T-cell (primary cell): ENCODE results near the gene RAB3B. TPM values are rescaled to one million over a fixed set of nuclear protein-coding genes. Genes with fewer than 3 reads are reported as not detected.
A peak's percentile ranks its signal among the peaks of the same experiment; 100 is the strongest.

ENCODE experiments used
- ATAC-seq, 4 experiments: fragments of 200-7000 bp in 3 of 4; fragments of 150-1000 bp in 1 of 4; cut with Tn5 transposase; replicated peaks in 1 of 4; 1 replicate in 3 of 4; 2 replicates in 1 of 4; pipeline ENCODE4 v1.10.0; 2021; ENCODE audit warnings: moderate library complexity in 3 of 4, mild to moderate bottlenecking in 2 of 4, moderate number of reproducible peaks in 1 of 4
- CTCF ChIA-PET, 2 donors: fragments of 300-600 bp; sonication (Branson Sonifier 250); formaldehyde crosslinking; loops; one replicate each; lab custom pipeline; 2022; ENCODE audit warnings: antibody characterized with exemption in 2 of 2; lab: Charles Lee
- POLR2A ChIA-PET, 2 donors: fragments of 300-600 bp; sonication (Branson Sonifier 250); formaldehyde crosslinking; loops; one replicate each; lab custom pipeline; 2022; ENCODE audit warnings: antibody characterized with exemption in 2 of 2; lab: Charles Lee
- DNase-seq, 35 experiments: peaks; one replicate each; pipeline versions ENCODE4 v3.0.0 to v3.0.0-alpha.2; 2013 to 2023
- H3K27ac ChIP-seq: one replicate; pipeline ENCODE4 v1.5.1; 2013; ENCODE audit warnings: low read length
- H3K27me3 ChIP-seq, 2 experiments: replicated peaks in 1 of 2; 1 replicate in 1 of 2; 2 replicates in 1 of 2; pipeline versions ENCODE4 v1.6.1 to v1.7.0; 2013; ENCODE audit warnings: low read length in 1 of 2, mixed read lengths in 1 of 2; ENCODE audit not compliant: control insufficient read depth in 2 of 2, insufficient read depth in 2 of 2; ENCODE audit errors: extremely low read depth in 1 of 2
- H3K36me3 ChIP-seq, 2 donors: 1 replicate in 1 of 2; 2 replicates in 1 of 2; pipeline versions ENCODE4 v1.6.1 to v1.7.0; 2013; ENCODE audit warnings: low read length in 1 of 2; ENCODE audit not compliant: control insufficient read depth in 2 of 2, insufficient read depth in 1 of 2; ENCODE audit errors: extremely low read depth in 1 of 2
- H3K4me1 ChIP-seq, 2 experiments: 1 replicate in 1 of 2; 2 replicates in 1 of 2; pipeline versions ENCODE4 v1.6.1 to v1.7.0; 2013; ENCODE audit warnings: low read length in 2 of 2, mixed read lengths in 1 of 2; ENCODE audit not compliant: insufficient read depth in 2 of 2, control insufficient read depth in 1 of 2; ENCODE audit errors: extremely low read depth in 1 of 2
- H3K4me3 ChIP-seq, 2 donors: 1 replicate in 1 of 2; 2 replicates in 1 of 2; pipeline versions ENCODE4 v1.5.1 to v1.7.0; 2013; ENCODE audit warnings: mild to moderate bottlenecking in 2 of 2, low read length in 1 of 2, moderate library complexity in 1 of 2; ENCODE audit not compliant: control insufficient read depth in 1 of 2; ENCODE audit errors: extremely low read depth in 1 of 2
- H3K9me3 ChIP-seq: 2 replicates; pipeline ENCODE4 v1.7.0; 2013
- H3K27ac Mint-ChIP-seq, 2 donors: one replicate each; pipeline ENCODE4 v1.8.0; 2020 to 2021; ENCODE audit warnings: mild to moderate bottlenecking in 2 of 2, mixed read lengths in 2 of 2
- H3K27me3 Mint-ChIP-seq, 2 donors: one replicate each; pipeline ENCODE4 v1.8.0; 2021 to 2022; ENCODE audit warnings: mixed read lengths in 2 of 2
- H3K36me3 Mint-ChIP-seq: one replicate; pipeline ENCODE4 v1.8.0; 2021; ENCODE audit warnings: mixed read lengths
- H3K4me1 Mint-ChIP-seq, 3 donors: one replicate each; pipeline ENCODE4 v1.8.0; 2020 to 2022; ENCODE audit warnings: mixed read lengths in 3 of 3, mild to moderate bottlenecking in 1 of 3
- H3K4me3 Mint-ChIP-seq, 3 donors: one replicate each; pipeline ENCODE4 v1.8.0; 2020 to 2022; ENCODE audit warnings: mild to moderate bottlenecking in 3 of 3, mixed read lengths in 3 of 3, moderate library complexity in 3 of 3
- H3K9me3 Mint-ChIP-seq, 3 donors: one replicate each; pipeline ENCODE4 v1.8.0; 2020 to 2022; ENCODE audit warnings: mixed read lengths in 3 of 3
- WGBS: methylation state at CpG from one replicate; pipeline ENCODE4 v1.1.5; 2013; ENCODE audit warnings: missing lambda C conversion rate; ENCODE audit not compliant: insufficient coverage; 5-methylcytosine and 5-hydroxymethylcytosine counted together
- total RNA-seq, 35 experiments: library from RNA in 6 of 35; stranded (reverse) in 6 of 35; fragments of 120-200 nt in 1 of 35; gene quantifications; one replicate each; pipeline versions ENCODE4 v1.2.1 to v1.2.4 and lab custom pipeline; 2013 to 2026

The RAB3B gene
- total RNA-seq, 5 donors from 2014 or later (not counting 1 experiment from before 2014, with no cell fraction given): 0.02 to 0.18 (median 0.06) TPM; not detected in 1

- Mint-ChIP-seq H3K4me1 (no peaks in the 10 kb centered on the region), H3K9me3 (no peaks in the 10 kb centered on the region), H3K27me3 (no peaks in the 10 kb centered on the region), H3K27ac (no peak overlapping the region), H3K36me3 (no peaks in the 10 kb centered on the region), H3K4me3 (no peak overlapping the region)
- Histone ChIP-seq H3K9me3 (no peaks in the 10 kb centered on the region), H3K27ac (no peak overlapping the region), H3K4me1 (no peaks in the 10 kb centered on the region), H3K4me3 (no peak overlapping the region), H3K27me3 (peaks cover 0 to 2% of the 10 kb centered on the region in 2 experiments), H3K36me3 (no peaks in the 10 kb centered on the region)
- WGBS: no CpG with 5 or more reads among the region's 1 CpG
- ChIA-PET CTCF (no interaction called here), POLR2A (no interaction called here)
- DNase-seq (no peak), ATAC-seq (no peak)
Observed at GRCh38 chr1:51928896-51929295, 61.6 kb downstream of the RAB3B start.

GRCh38 chr1:51927029-51927428 is 63.5 kb downstream of the RAB3B start:
- CTCF ChIA-PET: no interaction called here
- peaks cover 0 to 3% of the 10 kb centered on the region in 2 donors for H3K27me3 Mint-ChIP-seq
- H3K36me3 Mint-ChIP-seq: no peaks in the 10 kb centered on the region
- no CpG with 5 or more reads among the region's 2 CpGs for WGBS
- POLR2A ChIA-PET: no interaction called here
- DNase-seq: no peak
- no peak overlapping the region for H3K4me3 Mint-ChIP-seq
- no peak overlapping the region for H3K27ac Mint-ChIP-seq
- Histone ChIP-seq H3K9me3 (no peaks in the 10 kb centered on the region), H3K4me1 (no peaks in the 10 kb centered on the region), H3K27ac (no peak overlapping the region), H3K36me3 (no peaks in the 10 kb centered on the region), H3K27me3 (peaks cover 0 to 2% of the 10 kb centered on the region in 2 experiments), H3K4me3 (no peak overlapping the region)
- H3K9me3 Mint-ChIP-seq: no peaks in the 10 kb centered on the region
- no peak for ATAC-seq
- no peaks in the 10 kb centered on the region for H3K4me1 Mint-ChIP-seq

- Mint-ChIP-seq H3K9me3 (no peaks in the 10 kb centered on the region), H3K27ac (no peak overlapping the region), H3K27me3 (peaks cover 5 to 9% of the 10 kb centered on the region in 2 donors), H3K4me1 (no peaks in the 10 kb centered on the region), H3K4me3 (no peak overlapping the region), H3K36me3 (no peaks in the 10 kb centered on the region)
- POLR2A ChIA-PET: no interaction called here
- Histone ChIP-seq H3K4me3 (no peak overlapping the region), H3K27ac (no peak overlapping the region), H3K27me3 (peaks cover 0 to 2% of the 10 kb centered on the region in 2 experiments), H3K36me3 (no peaks in the 10 kb centered on the region), H3K4me1 (no peaks in the 10 kb centered on the region), H3K9me3 (no peaks in the 10 kb centered on the region)
- DNase-seq (peak in 1 of 35 experiments; percentile 14), ATAC-seq (no peak)
- CTCF ChIA-PET: interaction anchor here in 1 of 2 donors (0.6 to 1.1 kb wide), 3 partner anchors 9 to 103 kb away, joined by 4 read pairs; no protein-coding TSS in a partner anchor
- no CpG with 5 or more reads among the region's 5 CpGs for WGBS
Observed at GRCh38 chr1:51926171-51926812, 64.2 kb downstream of the RAB3B start.

- no peaks in the 10 kb centered on the region for H3K36me3 ChIP-seq
- H3K27me3 ChIP-seq: peaks cover 0 to 7% of the 10 kb centered on the region in 2 experiments
- no peaks in the 10 kb centered on the region for H3K9me3 ChIP-seq
- no peak for DNase-seq
- ATAC-seq: no peak
- H3K4me3 Mint-ChIP-seq: no peak overlapping the region
- no peaks in the 10 kb centered on the region for H3K4me1 Mint-ChIP-seq
- H3K27ac Mint-ChIP-seq: no peak overlapping the region
- H3K36me3 Mint-ChIP-seq: no peaks in the 10 kb centered on the region
- H3K27me3 Mint-ChIP-seq: peaks cover 9 to 14% of the 10 kb centered on the region in 2 donors
- 0% methylated on average over 1 of the region's 1 CpG for WGBS
- no peak overlapping the region for H3K27ac ChIP-seq
- ChIA-PET POLR2A (interaction anchor here in 1 of 2 donors (0.6 kb wide), 1 partner anchor 1054 kb away, joined by 4 read pairs; no protein-coding TSS in a partner anchor), CTCF (interaction anchor here in 1 of 2 donors (0.7 kb wide), 1 partner anchor 356 kb away, joined by 3 read pairs; no protein-coding TSS in a partner anchor)
- H3K9me3 Mint-ChIP-seq: no peaks in the 10 kb centered on the region
- H3K4me3 ChIP-seq: no peak overlapping the region
- H3K4me1 ChIP-seq: no peaks in the 10 kb centered on the region
Observed at GRCh38 chr1:51924455-51924854, 66.0 kb downstream of the RAB3B start.

GRCh38 chr1:51922040-51922439 is 68.5 kb downstream of the RAB3B start:
- WGBS: 100% methylated on average over 1 of the region's 3 CpGs
- Histone ChIP-seq H3K27me3 (peaks cover 0 to 10% of the 10 kb centered on the region in 2 experiments), H3K4me1 (no peaks in the 10 kb centered on the region), H3K27ac (no peak overlapping the region), H3K4me3 (no peak overlapping the region), H3K9me3 (no peaks in the 10 kb centered on the region), H3K36me3 (no peaks in the 10 kb centered on the region)
- H3K9me3 Mint-ChIP-seq: no peaks in the 10 kb centered on the region
- ATAC-seq (no peak), DNase-seq (no peak)
- POLR2A ChIA-PET: no interaction called here
- no peaks in the 10 kb centered on the region for H3K4me1 Mint-ChIP-seq
- H3K27ac Mint-ChIP-seq: no peak overlapping the region
- H3K4me3 Mint-ChIP-seq: no peak overlapping the region
- H3K36me3 Mint-ChIP-seq: no peaks in the 10 kb centered on the region
- H3K27me3 Mint-ChIP-seq: peaks cover 13 to 23% of the 10 kb centered on the region in 2 donors
- CTCF ChIA-PET: no interaction called here

- POLR2A ChIA-PET: no interaction called here
- no peaks in the 10 kb centered on the region for H3K36me3 Mint-ChIP-seq
- WGBS: no CpG with 5 or more reads among the region's 5 CpGs
- Histone ChIP-seq H3K4me3 (no peak overlapping the region), H3K36me3 (no peaks in the 10 kb centered on the region), H3K27ac (no peak overlapping the region), H3K27me3 (peaks cover 0 to 8% of the 10 kb centered on the region in 2 experiments), H3K4me1 (no peaks in the 10 kb centered on the region), H3K9me3 (no peaks in the 10 kb centered on the region)
- no peaks in the 10 kb centered on the region for H3K9me3 Mint-ChIP-seq
- CTCF ChIA-PET: no interaction called here
- ATAC-seq: no peak
- H3K27me3 Mint-ChIP-seq: peaks cover 13 to 23% of the 10 kb centered on the region in 2 donors
- no peaks in the 10 kb centered on the region for H3K4me1 Mint-ChIP-seq
- no peak for DNase-seq
- no peak overlapping the region for H3K4me3 Mint-ChIP-seq
- no peak overlapping the region for H3K27ac Mint-ChIP-seq
Observed at GRCh38 chr1:51920130-51920529, 70.4 kb downstream of the RAB3B start.
